NCI-H2196 treated with DMSO at 0.1 percent for 48 hours (cell line): ENCODE results near the gene SQSTM1.

Source experiments
- DNase-seq: peaks from one replicate; lab custom pipeline; 2025; ENCODE audit not compliant: unreplicated experiment; lab: John Stamatoyannopoulos, UW

The SQSTM1 gene

DNA sequence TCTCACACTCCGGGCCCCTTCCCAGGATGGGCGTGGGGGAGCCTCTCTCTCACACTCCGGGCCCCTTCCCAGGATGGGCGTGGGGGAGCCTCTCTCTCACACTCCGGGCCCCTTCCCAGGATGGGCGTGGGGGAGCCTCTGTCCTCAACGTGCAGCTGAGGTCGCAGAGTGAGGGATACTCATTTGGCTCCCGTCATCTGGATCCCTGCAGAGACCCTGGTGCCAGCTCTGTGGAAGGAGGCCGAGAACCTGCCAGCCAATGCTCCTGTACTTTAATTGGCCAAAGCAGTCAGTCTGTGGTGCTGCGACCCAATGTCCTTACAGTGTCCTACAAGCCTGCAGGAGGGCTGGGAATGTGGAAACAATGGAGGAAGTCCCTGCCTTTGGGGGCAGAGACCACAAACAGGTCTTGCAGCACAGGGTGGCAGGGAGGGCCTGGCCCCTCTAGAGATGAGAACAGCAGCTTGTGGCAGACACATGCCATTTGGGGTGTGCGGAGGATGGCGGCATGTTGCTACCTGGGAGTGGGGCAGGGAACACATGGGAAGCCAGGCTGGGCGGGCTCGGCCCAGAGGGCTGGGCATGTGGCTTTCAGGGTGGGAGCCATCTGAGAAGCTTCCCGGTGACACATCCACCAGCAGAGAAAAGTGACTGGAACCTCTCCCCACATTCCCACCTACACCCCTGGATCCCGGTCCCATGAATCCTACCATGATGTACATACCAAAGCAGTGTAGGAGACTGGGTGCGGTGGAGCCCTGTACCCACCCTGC, 51.5 kb downstream of the SQSTM1 start:
- no peak for DNase-seq

DNA sequence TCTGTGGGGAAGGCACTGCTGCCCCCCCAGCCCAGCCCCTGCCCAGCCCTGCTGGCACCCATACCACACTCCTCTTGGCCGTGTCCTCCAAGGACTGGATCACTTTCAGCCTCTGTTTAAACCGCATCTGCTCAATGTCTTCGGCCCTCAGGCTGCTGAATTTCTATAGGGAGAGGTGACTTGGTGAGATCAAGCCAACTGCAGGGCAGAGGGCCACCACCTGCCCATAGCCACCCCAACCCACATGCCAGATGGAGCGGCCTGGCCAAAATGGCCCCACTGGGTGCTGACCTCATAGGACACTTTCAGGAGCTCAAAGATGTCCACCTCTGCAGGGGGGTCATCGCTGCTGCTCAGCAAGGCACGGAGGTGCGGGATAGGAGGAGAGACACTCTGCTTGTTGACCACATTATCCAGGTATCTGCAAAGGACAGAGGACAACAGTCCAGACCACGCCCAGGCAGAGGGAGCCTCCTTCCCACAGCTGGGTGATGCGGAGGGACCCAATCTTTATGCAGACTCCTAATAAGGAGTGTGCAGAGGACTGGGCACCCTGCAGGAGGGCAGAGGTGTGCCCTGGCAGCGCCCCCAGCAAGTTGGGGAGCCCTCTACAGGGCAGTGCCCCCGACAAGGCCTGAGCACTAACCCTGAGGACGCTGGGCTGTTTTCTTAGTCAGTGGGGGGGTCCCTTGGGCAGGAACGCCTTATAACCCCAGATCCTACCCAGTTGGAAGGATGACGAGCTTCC, 52.3 kb downstream of the SQSTM1 start:
- DNase-seq = no peak

GRCh38 chr5:179873588-179874110, 52.9 kb downstream of the SQSTM1 start:
- DNase-seq = no peak

GRCh38 chr5:179874136-179874535, 53.4 kb downstream of the SQSTM1 start:
- DNase-seq = no peak

DNA sequence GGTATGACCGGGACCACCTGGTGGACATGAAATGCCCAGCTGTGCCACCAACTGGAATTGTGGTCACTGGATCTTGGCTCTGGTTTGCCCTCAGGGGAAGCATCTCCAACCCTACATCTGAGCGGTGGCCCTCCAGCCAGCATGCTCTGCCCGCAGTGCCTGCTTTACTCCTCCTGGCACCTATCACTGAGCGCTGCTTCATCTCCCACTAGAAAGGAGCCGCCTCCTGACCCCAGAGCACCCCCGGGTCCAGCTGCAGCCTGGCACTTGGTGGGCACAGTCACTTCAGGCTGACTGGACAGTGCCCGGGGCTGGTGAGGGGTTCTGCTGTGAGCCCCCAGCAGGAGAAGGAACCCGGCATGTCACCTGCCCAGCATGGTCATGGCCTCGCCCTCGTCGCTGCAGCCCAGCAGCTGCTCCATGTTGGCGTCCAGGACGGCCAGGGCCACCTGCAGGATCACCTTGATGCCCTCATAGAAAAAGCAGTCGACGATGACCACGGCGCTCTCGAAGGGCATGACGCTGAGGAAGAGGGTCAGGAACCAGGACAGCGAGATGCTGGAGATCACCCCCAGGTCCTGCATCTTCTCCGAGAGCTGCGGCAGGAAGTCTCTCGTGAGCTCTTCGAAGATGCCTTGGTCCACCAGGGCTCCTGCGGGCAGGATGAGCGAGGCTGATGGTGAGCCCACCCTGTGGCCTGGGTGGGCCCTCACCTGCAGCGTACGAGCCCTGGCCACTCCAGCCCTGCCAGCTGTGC, 54.0 kb downstream of the SQSTM1 start:
- no peak for DNase-seq

GRCh38 chr5:179875741-179876609, 55.3 kb downstream of the SQSTM1 start:
- no peak for DNase-seq

DNA sequence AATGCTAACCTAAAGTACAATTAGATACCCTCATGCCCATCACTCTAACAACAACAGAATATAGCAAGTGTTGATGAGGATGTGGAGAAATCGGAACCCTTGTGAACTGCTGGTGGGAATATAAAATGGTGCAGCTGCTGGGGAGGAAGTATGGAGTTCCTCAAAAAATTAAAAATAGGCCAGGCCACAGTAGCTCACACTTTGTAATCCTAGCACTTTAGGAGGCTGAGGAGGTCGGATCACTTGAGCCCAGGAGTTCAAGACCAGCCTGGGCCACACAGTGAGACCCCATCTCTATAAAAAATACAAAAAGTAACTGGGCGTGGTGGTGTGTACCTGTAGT, 55.9 kb downstream of the SQSTM1 start:
- no peak for DNase-seq

DNA sequence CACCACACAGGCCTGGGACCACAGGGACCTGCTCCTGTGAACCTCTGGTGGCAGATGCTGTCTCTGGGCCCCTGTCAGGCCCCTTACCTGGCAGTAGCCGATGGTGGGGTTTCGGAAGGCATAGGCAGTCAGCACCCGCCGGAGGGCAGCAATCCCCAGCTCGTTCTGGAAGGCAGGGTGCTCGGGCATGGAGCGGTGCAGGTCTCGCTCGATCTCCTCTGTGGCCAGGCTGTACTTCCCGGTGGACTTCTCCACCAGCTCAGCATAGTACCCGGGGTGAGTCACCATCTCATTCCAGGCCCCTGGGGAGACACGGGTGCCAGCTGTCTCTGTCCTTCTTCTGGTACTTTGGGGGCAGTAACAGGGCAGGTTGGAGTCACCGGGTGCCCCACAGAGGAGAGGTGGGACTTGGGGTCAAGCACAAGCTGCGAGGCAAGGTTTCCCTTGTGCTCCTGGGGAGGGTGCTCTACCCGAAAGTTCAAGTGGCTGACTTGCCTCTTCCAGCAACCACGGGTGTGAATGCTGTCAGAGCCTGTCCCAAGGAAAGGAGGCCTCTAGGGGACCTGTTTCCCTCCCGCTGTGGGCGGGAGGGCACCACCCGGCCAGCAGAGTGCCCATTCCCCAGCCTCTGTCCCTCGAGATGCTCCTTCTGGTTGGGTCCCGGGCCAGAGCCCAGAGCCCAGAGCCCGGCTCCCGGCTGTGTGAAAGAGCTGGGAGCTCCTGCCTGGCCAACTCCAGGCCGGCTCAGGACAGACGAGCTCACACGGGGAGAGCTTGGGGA, 57.7 kb downstream of the SQSTM1 start:
- DNase-seq = no peak

DNA sequence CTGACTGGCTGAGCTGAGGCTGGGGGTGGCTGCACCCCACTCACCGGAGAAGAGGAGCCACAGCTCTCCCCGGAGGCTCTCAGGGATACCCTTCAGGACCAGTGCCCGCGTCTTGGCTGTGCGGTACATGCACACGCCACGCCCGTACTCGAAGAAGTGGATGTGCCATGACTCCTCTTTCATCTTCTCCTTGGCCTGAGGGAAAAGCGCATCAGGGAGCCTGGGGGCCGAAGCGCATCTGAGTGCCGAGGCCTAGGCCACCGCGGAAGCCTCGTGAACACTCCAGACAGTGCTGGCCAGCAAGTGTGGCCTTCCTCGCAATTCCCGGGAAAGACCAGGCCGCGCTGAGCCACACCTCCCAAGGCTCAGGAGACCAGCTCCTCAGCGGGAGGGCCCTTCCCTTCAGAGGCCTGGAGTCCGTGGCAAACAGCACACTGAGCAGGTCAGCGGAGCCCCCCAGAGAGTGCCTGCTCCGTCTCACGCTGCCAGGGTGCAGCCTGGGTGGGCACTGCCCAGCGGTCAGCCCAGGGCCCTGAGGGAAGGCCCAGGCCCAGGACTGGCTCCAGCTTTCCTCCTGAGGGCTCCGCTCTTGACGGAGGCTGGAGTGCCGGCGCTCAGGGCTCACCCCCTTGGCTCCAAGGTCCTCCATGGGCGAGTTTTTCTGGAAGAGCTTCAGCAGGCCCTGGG, 58.4 kb downstream of the SQSTM1 start:
- no peak for DNase-seq

DNA sequence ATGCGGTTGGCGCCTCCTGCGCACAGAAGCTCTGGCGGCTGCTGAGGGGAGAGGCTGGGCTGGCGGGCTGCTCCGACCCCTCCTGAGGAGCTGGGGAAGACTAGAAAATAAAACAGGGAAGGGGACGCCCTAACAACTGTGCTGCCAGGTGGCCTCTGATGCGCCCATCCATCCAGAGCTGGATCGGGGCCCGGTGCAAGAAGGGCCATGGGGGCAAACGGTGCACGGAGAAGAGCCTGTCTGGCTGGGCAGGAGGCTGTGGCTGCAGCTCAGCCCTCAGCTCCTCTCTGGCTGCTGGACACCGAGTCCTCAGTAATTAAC, 58.9 kb downstream of the SQSTM1 start:
- no peak for DNase-seq

GRCh38 chr5:179880066-179880650, 59.5 kb downstream of the SQSTM1 start:
- no peak for DNase-seq

DNA sequence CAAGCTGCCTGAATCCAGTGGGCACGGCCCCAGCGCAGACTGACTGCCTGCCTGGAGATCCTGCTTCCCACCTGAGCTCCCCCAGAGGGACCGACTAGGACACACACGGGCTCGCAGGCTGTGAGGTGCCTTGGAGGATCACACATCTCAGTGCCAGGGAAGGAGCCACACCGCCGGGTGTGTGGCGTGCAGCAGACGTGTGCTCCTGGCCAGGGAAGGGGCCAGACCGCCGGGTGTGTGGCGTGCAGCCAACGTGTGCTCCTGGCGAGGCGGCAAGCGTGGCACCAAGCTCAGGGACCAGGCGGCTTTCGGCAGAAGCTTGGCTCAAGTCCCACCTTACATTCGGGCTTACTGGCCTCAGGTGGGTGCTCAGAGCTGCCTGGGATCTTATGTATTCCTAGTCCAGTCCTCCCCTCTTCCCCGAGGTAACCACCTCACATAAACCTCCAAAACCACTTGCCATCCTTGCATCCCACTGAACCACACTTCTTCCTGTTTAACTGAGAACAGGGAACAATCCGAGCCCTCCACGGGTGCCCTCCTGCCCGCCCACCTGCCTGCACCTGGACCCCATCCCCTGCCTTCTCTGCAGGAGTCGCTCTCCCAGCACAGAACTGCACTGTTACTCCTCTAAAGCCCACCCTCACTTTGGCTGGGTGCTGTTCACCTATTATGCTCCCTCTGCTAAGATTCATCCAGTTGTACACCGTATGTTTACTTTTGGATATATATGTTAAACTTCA, 60.3 kb downstream of the SQSTM1 start:
- no peak for DNase-seq

DNA sequence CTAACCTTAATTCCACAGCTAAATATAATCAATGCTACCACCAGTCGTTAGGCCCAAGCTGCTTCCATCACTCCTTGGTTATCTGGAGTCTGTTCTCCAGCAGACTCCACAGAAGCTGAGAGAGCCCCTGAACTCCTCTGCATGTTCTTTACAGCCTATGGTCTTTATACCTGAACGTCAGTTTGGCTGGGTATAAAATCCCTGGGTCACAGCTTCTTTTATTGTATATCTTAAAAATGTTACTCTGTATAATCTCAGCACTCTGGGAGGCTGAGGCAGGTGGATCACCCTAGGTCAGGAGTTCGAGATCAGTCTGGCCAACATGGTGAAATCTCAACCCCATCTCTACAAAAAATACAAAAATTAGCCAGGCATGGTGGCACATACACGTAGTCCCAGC, 61.6 kb downstream of the SQSTM1 start:
- DNase-seq = no peak

GRCh38 chr5:179883163-179883562, 62.5 kb downstream of the SQSTM1 start:
- DNase-seq = no peak

GRCh38 chr5:179885491-179886090, 64.9 kb downstream of the SQSTM1 start:
- DNase-seq = no peak

DNA sequence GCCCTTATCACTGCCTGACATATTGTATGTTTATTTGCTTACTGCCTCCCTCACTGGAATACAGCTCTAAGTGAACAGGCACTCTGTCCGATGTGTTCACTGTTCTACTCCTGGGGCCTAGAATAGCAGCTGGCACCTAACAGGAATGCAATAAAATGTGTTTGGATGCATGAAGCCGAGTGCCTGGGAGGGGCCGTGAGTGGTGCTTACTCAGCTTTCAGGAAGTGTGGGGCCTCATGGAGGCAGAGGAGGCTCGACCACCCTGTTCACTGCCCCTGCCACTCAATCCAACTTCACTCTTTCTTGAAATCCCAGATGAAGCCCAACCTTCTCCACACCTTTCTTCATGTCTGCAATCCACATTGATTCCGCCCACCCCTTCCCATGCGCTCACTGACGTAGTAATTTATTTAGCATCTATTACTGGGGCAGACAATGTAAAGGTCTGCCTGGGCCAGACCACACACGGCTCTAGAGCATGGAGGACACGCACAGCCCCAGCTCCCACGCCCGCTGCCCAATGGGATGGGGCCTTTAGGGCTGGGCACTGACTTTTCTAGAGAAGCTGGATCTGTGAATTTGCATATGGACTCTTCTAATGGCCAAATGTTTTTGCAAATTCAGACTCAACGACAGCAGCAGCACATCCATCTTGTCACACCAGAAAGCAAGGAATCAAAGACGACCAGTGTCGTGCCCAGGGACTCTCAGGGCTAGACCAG, 65.6 kb downstream of the SQSTM1 start:
- no peak for DNase-seq

GRCh38 chr5:179887095-179887494, 66.4 kb downstream of the SQSTM1 start:
- no peak for DNase-seq
